ENCODE measurements around the gene UNK. TPM values are rescaled to one million over a fixed set of nuclear protein-coding genes. Genes with fewer than 3 reads are reported as not detected.
A peak's percentile ranks its signal among the peaks of the same experiment; 100 is the strongest.
"Not testable (repeated sequence)": the region's sequence is repeated elsewhere in the genome, so short reads cannot be mapped to it uniquely, and the experiment has no call there.

The UNK gene
- total RNA-seq, 2 experiments from 2014 or later = 26.1 TPM

DNA sequence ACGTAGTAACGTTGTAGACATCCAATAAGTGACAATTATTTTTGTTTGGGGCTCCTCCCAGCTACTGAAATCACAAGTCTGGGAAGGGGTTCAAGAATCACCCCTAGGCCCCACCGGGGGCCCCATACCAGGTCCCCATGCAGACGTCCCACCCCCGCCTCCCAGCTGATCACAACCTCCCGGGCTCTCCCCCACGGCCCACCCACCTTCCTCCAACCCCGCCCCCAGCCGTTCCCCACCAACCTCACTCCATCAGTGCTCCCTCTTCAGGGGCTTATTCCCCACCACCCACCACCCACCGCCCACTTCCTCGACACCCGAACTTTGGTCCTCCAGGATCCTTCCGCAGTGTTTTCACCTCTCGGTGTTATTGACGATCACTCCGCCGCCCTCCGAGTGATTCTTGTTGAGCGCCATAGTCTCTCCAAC, 70.3 kb downstream of the UNK start:
- Mint-ChIP-seq H3K4me1 (peaks cover 43% of the 10 kb centered on the region), H3K27ac (no peak overlapping the region), H3K4me3 (no peak overlapping the region), H3K9me3 (no peaks in the 10 kb centered on the region), H3K36me3 (ENCODE audit: low read depth) (peaks cover 16% of the 10 kb centered on the region), H3K27me3 (no peaks in the 10 kb centered on the region)
- ChIA-PET CTCF (interaction anchor here (0.7 to 8.8 kb wide), 22 partner anchors 9 to 565 kb away, joined by 3 to 85 read pairs (median 6); partner anchors contain the start of genes CDK3, MRPL38, SLC25A19 and SRP68), POLR2A (interaction anchor here (0.6 to 10.2 kb wide), 26 partner anchors 10 to 409 kb away, joined by 3 to 221 read pairs (median 6); partner anchors contain the start of genes GALK1, TRIM47, TRIM65 and UNC13D)
- DNase-seq = no peak

DNA sequence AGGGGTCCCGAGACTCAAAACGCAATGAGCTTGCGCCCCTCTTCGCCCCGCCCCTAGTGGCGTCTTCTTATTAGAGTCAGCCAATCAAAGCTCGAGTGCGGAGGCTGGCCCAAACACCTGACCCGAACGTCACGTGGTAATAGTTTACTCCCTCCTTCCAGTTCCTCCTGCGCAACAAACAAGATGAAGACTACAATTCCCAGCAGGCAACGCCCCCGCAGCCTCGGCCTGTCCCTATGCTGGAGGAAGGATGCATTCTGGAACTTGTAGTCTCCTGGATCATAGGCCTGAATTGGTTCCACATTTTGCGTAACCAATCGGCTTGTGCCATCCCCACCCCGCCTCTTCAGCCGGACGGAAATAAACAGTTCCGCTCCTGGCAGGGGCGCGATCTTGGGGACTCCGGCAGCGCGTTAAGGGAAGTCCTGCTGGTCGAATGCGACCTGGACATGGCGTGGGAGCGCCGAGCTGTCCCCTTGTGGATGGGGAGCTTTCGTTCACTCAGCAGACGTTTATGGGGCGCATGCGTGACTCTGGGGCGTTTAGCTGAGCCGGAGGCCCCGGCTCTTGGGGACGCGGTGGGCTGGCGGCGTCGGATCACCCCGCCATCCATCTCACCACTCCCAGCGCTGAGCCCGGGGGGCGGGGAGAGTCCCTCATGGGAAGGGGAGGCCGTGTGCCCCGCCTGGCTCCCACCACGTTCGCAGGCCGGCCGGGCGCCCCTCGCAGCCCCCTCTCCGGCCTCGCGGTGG, 70.9 kb downstream of the UNK start, which contains the start of gene WBP2:
Gene WBP2 (minus strand): TSS at position 26 of the 752 bp plus-strand sequence. CDS start 38 bp downstream, outside the sequence.
- CTCF ChIA-PET = interaction anchor here (0.7 to 8.8 kb wide), 23 partner anchors 9 to 566 kb away, joined by 3 to 85 read pairs (median 6); partner anchors contain the start of genes CDK3, MRPL38, SLC25A19 and SRP68
- Mint-ChIP-seq H3K9me3 (no peaks in the 10 kb centered on the region), H3K27me3 (no peaks in the 10 kb centered on the region), H3K4me1 (peaks cover 43% of the 10 kb centered on the region), H3K27ac (peak within 1 kb of the TSS; percentile 85), H3K4me3 (no peak within 1 kb of the TSS), H3K36me3 (ENCODE audit: low read depth) (peaks cover 14% of the 10 kb centered on the region)
- POLR2A ChIA-PET = interaction anchor here (0.6 to 10.2 kb wide), 29 partner anchors 9 to 768 kb away, joined by 3 to 221 read pairs (median 4); partner anchors contain the start of genes GALK1, MRPL38, TRIM47 and TRIM65
- DNase-seq = peak; percentile 98

DNA sequence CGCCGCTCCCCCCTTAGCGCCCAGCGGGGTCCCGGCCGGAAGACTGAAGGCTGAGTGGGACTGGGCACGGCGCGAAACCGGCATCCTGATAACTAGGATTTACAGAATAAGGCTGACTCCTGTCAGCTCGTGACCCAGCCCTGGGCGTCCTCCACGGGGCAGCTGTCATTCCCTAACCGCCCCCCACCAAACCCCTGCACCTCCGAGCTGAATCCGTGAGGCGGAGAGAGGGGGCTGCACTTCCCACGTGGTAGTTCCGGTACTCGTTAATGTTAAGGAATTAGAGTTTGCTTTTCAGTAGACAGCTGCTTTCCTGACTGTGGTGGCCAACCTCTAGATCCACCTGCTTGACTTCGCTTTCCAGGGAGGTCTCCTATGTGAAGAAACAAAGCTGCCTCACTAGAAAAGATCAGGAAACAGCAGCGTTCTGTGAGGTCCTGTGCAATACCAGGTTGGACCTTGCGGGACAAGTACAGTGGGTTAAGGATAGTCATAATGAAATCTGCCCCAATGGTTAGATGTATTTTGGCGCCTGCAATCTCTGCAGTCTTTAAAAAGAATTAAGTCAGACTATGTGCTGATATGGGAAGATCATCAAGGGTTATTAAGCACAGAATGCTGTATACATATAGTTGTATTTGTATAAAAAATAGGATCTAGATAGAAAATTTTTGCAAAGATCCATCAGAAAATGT, 71.6 kb downstream of the UNK start:
- H3K36me3 Mint-ChIP-seq (ENCODE audit: low read depth) = peaks cover 8% of the 10 kb centered on the region
- POLR2A ChIA-PET = interaction anchor here (0.6 to 10.2 kb wide), 22 partner anchors 8 to 335 kb away, joined by 3 to 221 read pairs (median 6); partner anchors contain the start of genes GALK1, MRPL38, TRIM47 and TRIM65
- no peaks in the 10 kb centered on the region for H3K27me3 Mint-ChIP-seq
- peak; percentile 26 for DNase-seq
- peak overlapping the region; percentile 85 for H3K27ac Mint-ChIP-seq
- no peaks in the 10 kb centered on the region for H3K9me3 Mint-ChIP-seq
- peaks cover 45% of the 10 kb centered on the region for H3K4me1 Mint-ChIP-seq
- no peak overlapping the region for H3K4me3 Mint-ChIP-seq
- CTCF ChIA-PET = interaction anchor here (0.9 to 8.8 kb wide), 16 partner anchors 8 to 567 kb away, joined by 3 to 85 read pairs (median 6); partner anchors contain the start of genes MRPL38, SLC25A19, SRP68 and TRIM47

GRCh38 chr17:75859358-75859757, 74.8 kb downstream of the UNK start:
- H3K4me1 Mint-ChIP-seq = peaks cover 42% of the 10 kb centered on the region
- not testable (repeated sequence) for H3K27me3 Mint-ChIP-seq; H3K9me3 Mint-ChIP-seq; H3K4me3 Mint-ChIP-seq; DNase-seq; H3K36me3 Mint-ChIP-seq (ENCODE audit: low read depth)
- H3K27ac Mint-ChIP-seq = peak overlapping the region; percentile 84
- ChIA-PET CTCF (interaction anchor here (1.1 to 8.8 kb wide), 4 partner anchors 14 to 45 kb away, joined by 3 to 91 read pairs (median 46); partner anchors contain the start of genes MRPL38 and UNC13D), POLR2A (interaction anchor here (0.8 to 10.2 kb wide), 6 partner anchors 16 to 454 kb away, joined by 3 to 221 read pairs (median 4); partner anchors contain the start of genes GRB2, TRIM47 and TRIM65)

GRCh38 chr17:75861927-75862317, 77.3 kb downstream of the UNK start:
- Mint-ChIP-seq H3K4me1 (peaks cover 47% of the 10 kb centered on the region), H3K36me3 (ENCODE audit: low read depth) (no peaks in the 10 kb centered on the region), H3K27me3 (no peaks in the 10 kb centered on the region), H3K4me3 (no peak overlapping the region), H3K27ac (no peak overlapping the region), H3K9me3 (no peaks in the 10 kb centered on the region)
- ChIA-PET POLR2A (interaction anchor here (1.1 to 10.2 kb wide), 5 partner anchors 13 to 97 kb away, joined by 3 to 221 read pairs (median 5); partner anchors contain the start of genes GALK1 and TRIM47), CTCF (interaction anchor here (1.1 to 8.8 kb wide), 11 partner anchors 11 to 100 kb away, joined by 3 to 91 read pairs (median 5); partner anchors contain the start of genes TRIM47 and UNC13D)
- no peak for DNase-seq

GRCh38 chr17:75864448-75864871, 79.9 kb downstream of the UNK start:
- peaks cover 29% of the 10 kb centered on the region for H3K4me1 Mint-ChIP-seq
- DNase-seq = peak; percentile 76
- no peaks in the 10 kb centered on the region for H3K9me3 Mint-ChIP-seq
- H3K27me3 Mint-ChIP-seq = no peaks in the 10 kb centered on the region
- peak overlapping the region; percentile 89 for H3K27ac Mint-ChIP-seq
- ChIA-PET CTCF (interaction anchor here (0.7 to 2.0 kb wide), 9 partner anchors 9 to 117 kb away, joined by 3 to 11 read pairs (median 4); partner anchors contain the start of genes TRIM47 and WBP2), POLR2A (interaction anchor here (0.9 to 2.2 kb wide), 11 partner anchors 8 to 381 kb away, joined by 3 to 28 read pairs (median 6); partner anchors contain the start of genes TRIM47, TRIM65 and WBP2)
- peak overlapping the region; percentile 43 for H3K4me3 Mint-ChIP-seq
- H3K36me3 Mint-ChIP-seq (ENCODE audit: low read depth) = no peaks in the 10 kb centered on the region

DNA sequence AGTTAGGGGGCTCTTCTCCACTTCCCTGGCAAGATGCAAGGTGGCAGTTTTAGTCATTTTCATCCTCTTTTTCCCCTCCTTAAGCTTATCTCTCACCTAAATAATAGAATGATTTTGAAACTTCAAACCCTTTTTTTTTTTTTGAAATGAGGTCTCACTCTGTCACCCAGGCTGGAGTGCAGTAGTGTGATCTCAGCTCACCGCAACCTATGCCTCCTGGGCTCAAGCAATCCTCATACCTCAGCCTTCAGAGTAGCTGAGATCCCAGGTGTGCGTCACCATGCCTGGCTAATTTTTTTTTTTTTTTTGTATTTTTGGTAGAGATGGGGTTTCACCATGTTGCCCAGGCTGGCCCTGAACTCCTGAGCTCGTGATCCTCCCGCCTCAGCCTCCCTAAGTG, 80.3 kb downstream of the UNK start:
- H3K27me3 Mint-ChIP-seq; H3K9me3 Mint-ChIP-seq; H3K36me3 Mint-ChIP-seq (ENCODE audit: low read depth): not testable (repeated sequence)
- peaks cover 28% of the 10 kb centered on the region for H3K4me1 Mint-ChIP-seq
- peak overlapping the region; percentile 43 for H3K4me3 Mint-ChIP-seq
- POLR2A ChIA-PET = interaction anchor here (0.9 to 2.2 kb wide), 11 partner anchors 8 to 380 kb away, joined by 3 to 28 read pairs (median 6); partner anchors contain the start of genes TRIM47, TRIM65 and WBP2
- peak overlapping the region; percentile 89 for H3K27ac Mint-ChIP-seq
- DNase-seq = peak; percentile 38
- CTCF ChIA-PET = interaction anchor here (0.7 to 2.0 kb wide), 10 partner anchors 10 to 117 kb away, joined by 3 to 11 read pairs (median 4); partner anchors contain the start of genes TRIM47 and WBP2

GRCh38 chr17:75865404-75866188, 81.0 kb downstream of the UNK start:
- not testable (repeated sequence) for H3K4me3 Mint-ChIP-seq

DNA sequence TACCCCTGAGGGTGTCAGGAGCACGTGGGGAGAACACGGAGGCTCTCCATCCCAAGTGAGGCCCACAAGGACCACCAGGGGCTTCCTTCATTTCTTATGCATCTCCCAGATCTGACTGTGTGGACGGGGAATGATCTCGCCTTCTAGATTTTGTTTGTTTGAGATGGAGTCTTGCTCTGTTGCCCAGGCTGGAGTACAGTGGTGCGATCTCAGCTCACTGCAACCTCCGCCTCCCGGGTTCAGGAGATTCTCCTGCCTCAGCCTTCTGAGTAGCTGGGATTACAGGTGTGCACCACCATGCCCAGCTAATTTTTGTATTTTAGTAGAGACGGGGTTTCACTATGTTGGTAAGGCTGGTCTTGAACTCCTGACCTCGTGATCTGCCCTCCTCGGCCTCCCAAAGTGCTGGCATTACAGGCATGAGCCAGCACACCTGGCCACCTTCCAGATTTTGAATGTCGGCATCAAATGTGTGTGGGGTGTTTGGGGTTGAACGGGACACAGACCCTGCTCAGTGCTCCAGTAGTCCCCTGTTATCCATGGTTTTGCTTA, 84.2 kb downstream of the UNK start:
- CTCF ChIA-PET; H3K9me3 Mint-ChIP-seq; H3K27ac Mint-ChIP-seq; H3K27me3 Mint-ChIP-seq; DNase-seq; H3K36me3 Mint-ChIP-seq (ENCODE audit: low read depth); H3K4me3 Mint-ChIP-seq: not testable (repeated sequence)
- peaks cover 40% of the 10 kb centered on the region for H3K4me1 Mint-ChIP-seq
- POLR2A ChIA-PET = interaction anchor here (12.6 kb wide), 1 partner anchor 10 kb away, joined by 221 read pairs; the partner anchor contains the start of gene WBP2

More at GRCh38 chr17:75865404-75866188, 81.0 kb downstream of the UNK start:
- not testable (repeated sequence) for DNase-seq; H3K27me3 Mint-ChIP-seq; H3K9me3 Mint-ChIP-seq; H3K36me3 Mint-ChIP-seq (ENCODE audit: low read depth)
- ChIA-PET CTCF (interaction anchor here (0.7 to 2.0 kb wide), 7 partner anchors 10 to 118 kb away, joined by 3 to 11 read pairs (median 4); partner anchors contain the start of genes TRIM47 and WBP2), POLR2A (interaction anchor here (0.9 to 2.2 kb wide), 10 partner anchors 7 to 86 kb away, joined by 3 to 28 read pairs (median 6); partner anchors contain the start of genes TRIM47, TRIM65 and WBP2)
- H3K4me1 Mint-ChIP-seq = peaks cover 28% of the 10 kb centered on the region
- H3K27ac Mint-ChIP-seq = peak overlapping the region; percentile 89

GRCh38 chr17:75869282-75870141, 84.9 kb downstream of the UNK start:
- ChIA-PET POLR2A (interaction anchor here (12.6 kb wide), 1 partner anchor 11 kb away, joined by 221 read pairs; the partner anchor contains the start of gene WBP2), CTCF (interaction anchor here (7.5 kb wide), 1 partner anchor 9 kb away, joined by 91 read pairs; no protein-coding TSS in a partner anchor)
- Mint-ChIP-seq H3K36me3 (ENCODE audit: low read depth) (peaks cover 7% of the 10 kb centered on the region), H3K4me1 (peaks cover 35% of the 10 kb centered on the region), H3K4me3 (no peak overlapping the region), H3K27me3 (no peaks in the 10 kb centered on the region), H3K9me3 (no peaks in the 10 kb centered on the region), H3K27ac (no peak overlapping the region)
- DNase-seq = no peak

All from activated CD4-positive, alpha-beta memory T cell treated with anti-CD3 and anti-CD28 coated beads, Interleukin-2, amount 10 ng/mL, durations not matched to agents 7 days and 5 days (primary cell).